Transverse colon (tissue), 4 donors: ENCODE data around the gene VPS11.

Experiments
- POLR2AphosphoS5 ChIP-seq, 3 donors: sonication (generic); formaldehyde crosslinking; IDR thresholded peaks; one replicate each; pipeline ENCODE4 v1.6.1; 2016; ENCODE audit warnings: antibody characterized with exemption in 3 of 3
- TF ChIP-seq, protein P1 (sequence below), 5 experiments: fragments of 200-600 bp in 3 of 5; fragments of 450-650 bp in 2 of 5; sonication (generic) in 3 of 5; IDR thresholded peaks; 1 replicate in 2 of 5; 2 replicates in 3 of 5; pipeline ENCODE4 v1.5.1; 2016 to 2017; ENCODE audit warnings: antibody characterized with exemption in 5 of 5, inconsistent platforms in 3 of 5, mild to moderate bottlenecking in 2 of 5, moderate library complexity in 1 of 5

- TF ChIP-seq, protein P1, sequence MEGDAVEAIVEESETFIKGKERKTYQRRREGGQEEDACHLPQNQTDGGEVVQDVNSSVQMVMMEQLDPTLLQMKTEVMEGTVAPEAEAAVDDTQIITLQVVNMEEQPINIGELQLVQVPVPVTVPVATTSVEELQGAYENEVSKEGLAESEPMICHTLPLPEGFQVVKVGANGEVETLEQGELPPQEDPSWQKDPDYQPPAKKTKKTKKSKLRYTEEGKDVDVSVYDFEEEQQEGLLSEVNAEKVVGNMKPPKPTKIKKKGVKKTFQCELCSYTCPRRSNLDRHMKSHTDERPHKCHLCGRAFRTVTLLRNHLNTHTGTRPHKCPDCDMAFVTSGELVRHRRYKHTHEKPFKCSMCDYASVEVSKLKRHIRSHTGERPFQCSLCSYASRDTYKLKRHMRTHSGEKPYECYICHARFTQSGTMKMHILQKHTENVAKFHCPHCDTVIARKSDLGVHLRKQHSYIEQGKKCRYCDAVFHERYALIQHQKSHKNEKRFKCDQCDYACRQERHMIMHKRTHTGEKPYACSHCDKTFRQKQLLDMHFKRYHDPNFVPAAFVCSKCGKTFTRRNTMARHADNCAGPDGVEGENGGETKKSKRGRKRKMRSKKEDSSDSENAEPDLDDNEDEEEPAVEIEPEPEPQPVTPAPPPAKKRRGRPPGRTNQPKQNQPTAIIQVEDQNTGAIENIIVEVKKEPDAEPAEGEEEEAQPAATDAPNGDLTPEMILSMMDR (IDR thresholded peaks at IDR 0.05) = no peak
- no peak for TF ChIP-seq POLR2AphosphoS5 (IDR thresholded peaks at IDR 0.05)
These were observed 38.6 kb upstream of the VPS11 start for GRCh38 chr11:119029069-119029339.
